ENCODE data around the gene TSSK3. TPM values are rescaled to one million over a fixed set of nuclear protein-coding genes. Genes with fewer than 3 reads are reported as not detected.

The TSSK3 gene
- total and polyA plus RNA-seq, 4 experiments from 2014 or later = 0.73 to 4.3 (median 3.5) TPM; not detected in 1

DNA sequence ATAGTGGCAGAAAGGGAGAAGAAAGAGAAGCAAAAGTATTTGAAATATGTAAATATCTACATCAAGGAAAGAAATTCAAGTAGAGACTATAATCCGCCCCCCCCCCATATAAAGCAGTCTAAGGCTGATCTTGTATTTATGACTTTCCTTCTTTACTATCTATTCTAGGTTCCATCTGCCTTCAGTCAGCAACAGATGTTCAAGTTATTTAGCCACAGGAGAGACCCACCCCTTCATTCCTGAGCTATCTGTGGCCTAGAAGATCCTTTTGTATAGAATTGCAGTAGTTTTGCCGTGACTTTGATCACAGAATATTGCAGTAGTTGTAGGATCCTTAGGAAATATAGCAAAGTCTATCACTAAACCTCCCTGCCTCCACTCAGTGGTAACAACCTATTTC is 42.6 kb downstream of the TSSK3 start:
- DNase-seq = no peak
- H3K27ac Mint-ChIP-seq = no peak overlapping the region
- no peak overlapping the region for H3K4me3 ChIP-seq (ENCODE audit: low read length in 2 of 2)
- peaks cover 0 to 1% (median 0%) of the 10 kb centered on the region in 4 donors for H3K4me1 Mint-ChIP-seq
- no peaks in the 10 kb centered on the region for H3K36me3 ChIP-seq (ENCODE audit: insufficient read depth, low read length)
- CTCF ChIA-PET (ENCODE audit: partially characterized antibody) = interaction anchor here (0.6 to 1.6 kb wide), 3 partner anchors 9 to 461 kb away, joined by 3 to 6 read pairs (median 4); no protein-coding TSS in a partner anchor
- H3K9me3 Mint-ChIP-seq = no peaks in the 10 kb centered on the region
- no peaks in the 10 kb centered on the region for H3K9me3 ChIP-seq (ENCODE audit: control insufficient read depth in 1 of 2, low read length in 2 of 2)
- intact Hi-C loops (cut with micrococcal nuclease) = no loop called here
- no peaks in the 10 kb centered on the region for H3K36me3 Mint-ChIP-seq
- no peaks in the 10 kb centered on the region for H3K4me1 ChIP-seq (ENCODE audit: insufficient read depth, low read length)
- H3K27ac ChIP-seq (ENCODE audit: low read depth, low read length) = no peak overlapping the region
- POLR2A ChIA-PET (ENCODE audit: partially characterized antibody) = no interaction called here
- H3K27me3 ChIP-seq (ENCODE audit: insufficient read depth, low read length) = no peaks in the 10 kb centered on the region
- no peak overlapping the region for H3K4me3 Mint-ChIP-seq
- H3K27me3 Mint-ChIP-seq = peaks cover 0 to 2% of the 10 kb centered on the region in 2 donors

GRCh38 chr1:32405672-32406467 is 43.5 kb downstream of the TSSK3 start:
- intact Hi-C loops (cut with micrococcal nuclease) = no loop called here
- no peaks in the 10 kb centered on the region for H3K36me3 Mint-ChIP-seq
- CTCF ChIA-PET (ENCODE audit: partially characterized antibody) = interaction anchor here (1.1 to 1.6 kb wide), 2 partner anchors 8 to 190 kb away, joined by 4 to 6 read pairs; no protein-coding TSS in a partner anchor
- Histone ChIP-seq H3K9me3 (ENCODE audit: control insufficient read depth in 1 of 2, low read length in 2 of 2) (no peaks in the 10 kb centered on the region), H3K27me3 (ENCODE audit: insufficient read depth, low read length) (no peaks in the 10 kb centered on the region), H3K4me1 (ENCODE audit: insufficient read depth, low read length) (no peaks in the 10 kb centered on the region), H3K36me3 (ENCODE audit: insufficient read depth, low read length) (no peaks in the 10 kb centered on the region), H3K4me3 (ENCODE audit: low read length in 2 of 2) (no peak overlapping the region), H3K27ac (ENCODE audit: low read depth, low read length) (no peak overlapping the region)
- no peaks in the 10 kb centered on the region for H3K9me3 Mint-ChIP-seq
- no peak overlapping the region for H3K4me3 Mint-ChIP-seq
- H3K27me3 Mint-ChIP-seq = no peaks in the 10 kb centered on the region
- POLR2A ChIA-PET (ENCODE audit: partially characterized antibody) = no interaction called here
- no peaks in the 10 kb centered on the region for H3K4me1 Mint-ChIP-seq
- no peak for DNase-seq
- no peak overlapping the region for H3K27ac Mint-ChIP-seq

DNA sequence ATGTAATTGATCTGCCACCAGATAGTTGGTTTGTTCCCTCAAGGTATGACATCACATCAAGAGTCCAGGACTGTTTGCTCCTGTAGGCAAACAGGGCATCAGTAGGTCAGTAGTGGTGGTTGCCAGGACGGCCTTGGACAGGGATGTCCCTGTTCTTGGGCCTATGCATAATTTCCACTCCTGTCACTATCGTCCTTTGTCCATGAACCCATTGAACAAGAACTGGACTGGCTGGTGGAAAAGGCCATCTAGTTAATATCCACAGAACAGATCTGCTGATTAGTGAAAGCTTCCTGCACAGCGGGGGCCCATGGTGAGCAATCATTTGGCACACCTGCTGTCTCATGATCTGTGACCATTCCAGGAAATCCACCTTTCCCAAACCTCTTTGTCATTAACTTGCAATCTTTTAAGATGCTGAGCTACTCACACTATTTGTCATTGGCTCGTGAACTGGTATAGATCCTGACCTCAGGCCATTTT is 44.3 kb downstream of the TSSK3 start:
- Histone ChIP-seq H3K4me3 (ENCODE audit: low read length in 2 of 2) (no peak overlapping the region), H3K36me3 (ENCODE audit: insufficient read depth, low read length) (no peaks in the 10 kb centered on the region), H3K9me3 (ENCODE audit: control insufficient read depth in 1 of 2, low read length in 2 of 2) (no peaks in the 10 kb centered on the region), H3K27ac (ENCODE audit: low read depth, low read length) (no peak overlapping the region), H3K27me3 (ENCODE audit: insufficient read depth, low read length) (no peaks in the 10 kb centered on the region), H3K4me1 (ENCODE audit: insufficient read depth, low read length) (no peaks in the 10 kb centered on the region)
- Mint-ChIP-seq H3K4me1 (no peaks in the 10 kb centered on the region), H3K36me3 (no peaks in the 10 kb centered on the region), H3K9me3 (no peaks in the 10 kb centered on the region), H3K4me3 (no peak overlapping the region), H3K27ac (no peak overlapping the region), H3K27me3 (peaks cover 1 to 2% of the 10 kb centered on the region in 2 donors)
- POLR2A ChIA-PET (ENCODE audit: partially characterized antibody) = no interaction called here
- intact Hi-C loops (cut with micrococcal nuclease) = no loop called here
- CTCF ChIA-PET (ENCODE audit: partially characterized antibody) = no interaction called here
- DNase-seq = no peak

DNA sequence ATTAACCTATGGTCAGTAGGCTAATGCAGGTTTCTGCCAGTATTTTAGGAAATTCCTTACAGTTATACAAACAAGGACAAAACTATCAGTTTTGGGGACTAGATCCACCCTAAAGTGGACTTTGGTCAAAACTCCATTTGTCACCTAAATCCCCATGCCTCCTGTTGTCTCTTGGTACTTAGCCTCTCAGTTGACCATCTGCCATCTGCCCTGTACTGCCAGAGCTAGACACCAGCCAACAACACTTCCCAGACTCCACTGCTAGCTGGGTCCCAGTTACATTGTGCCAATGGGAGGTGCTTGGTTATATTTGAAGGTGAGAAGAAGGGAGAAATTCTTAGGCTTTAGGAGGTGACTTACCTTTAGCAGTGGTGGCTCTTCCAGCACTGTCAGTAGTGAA is 48.9 kb downstream of the TSSK3 start:
- no peaks in the 10 kb centered on the region for H3K9me3 ChIP-seq (ENCODE audit: control insufficient read depth in 1 of 2, low read length in 2 of 2)
- H3K36me3 Mint-ChIP-seq = no peaks in the 10 kb centered on the region
- no peaks in the 10 kb centered on the region for H3K4me1 ChIP-seq (ENCODE audit: insufficient read depth, low read length)
- H3K27me3 ChIP-seq (ENCODE audit: insufficient read depth, low read length) = no peaks in the 10 kb centered on the region
- no peaks in the 10 kb centered on the region for H3K36me3 ChIP-seq (ENCODE audit: insufficient read depth, low read length)
- peaks cover 5 to 9% of the 10 kb centered on the region in 2 donors for H3K27me3 Mint-ChIP-seq
- H3K27ac Mint-ChIP-seq = no peak overlapping the region
- H3K27ac ChIP-seq (ENCODE audit: low read depth, low read length) = no peak overlapping the region
- intact Hi-C loops (cut with micrococcal nuclease) = loop anchor here (5.0 kb wide), 2 partner anchors 749 to 849 kb away; no protein-coding TSS in a partner anchor
- H3K4me1 Mint-ChIP-seq = peaks cover 2 to 3% (median 3%) of the 10 kb centered on the region in 4 donors
- no peak overlapping the region for H3K4me3 Mint-ChIP-seq
- no peaks in the 10 kb centered on the region for H3K9me3 Mint-ChIP-seq
- no peak overlapping the region for H3K4me3 ChIP-seq (ENCODE audit: low read length in 2 of 2)
- POLR2A ChIA-PET (ENCODE audit: partially characterized antibody) = interaction anchor here (0.9 kb wide), 1 partner anchor 17 kb away, joined by 3 read pairs; the partner anchor contains the start of gene BSDC1
- no peak for DNase-seq
- CTCF ChIA-PET (ENCODE audit: partially characterized antibody) = interaction anchor here (0.9 to 4.3 kb wide), 6 partner anchors 9 to 186 kb away, joined by 3 to 40 read pairs (median 3); partner anchors contain the start of gene BSDC1

GRCh38 chr1:32413507-32414185 is 51.3 kb downstream of the TSSK3 start:
- Histone ChIP-seq H3K27me3 (ENCODE audit: insufficient read depth, low read length) (no peaks in the 10 kb centered on the region), H3K4me1 (ENCODE audit: insufficient read depth, low read length) (no peaks in the 10 kb centered on the region), H3K36me3 (ENCODE audit: insufficient read depth, low read length) (no peaks in the 10 kb centered on the region), H3K27ac (ENCODE audit: low read depth, low read length) (no peak overlapping the region), H3K4me3 (ENCODE audit: low read length in 2 of 2) (no peak overlapping the region), H3K9me3 (ENCODE audit: control insufficient read depth in 1 of 2, low read length in 2 of 2) (no peaks in the 10 kb centered on the region)
- CTCF ChIA-PET (ENCODE audit: partially characterized antibody) = interaction anchor here (0.6 to 4.3 kb wide), 9 partner anchors 9 to 198 kb away, joined by 3 to 40 read pairs (median 5); partner anchors contain the start of gene BSDC1
- H3K27me3 Mint-ChIP-seq = peaks cover 8 to 9% of the 10 kb centered on the region in 2 donors
- POLR2A ChIA-PET (ENCODE audit: partially characterized antibody) = no interaction called here
- no peak overlapping the region for H3K4me3 Mint-ChIP-seq
- H3K27ac Mint-ChIP-seq = peak overlapping the region in 2 of 7 donors; percentile 40 to 54
- peaks cover 2 to 3% (median 3%) of the 10 kb centered on the region in 4 donors for H3K4me1 Mint-ChIP-seq
- H3K9me3 Mint-ChIP-seq = peaks cover 0 to 2% (median 0%) of the 10 kb centered on the region in 8 donors
- no peaks in the 10 kb centered on the region for H3K36me3 Mint-ChIP-seq
- peak; percentile 70 to 81 (median 73) for DNase-seq
- intact Hi-C loops (cut with micrococcal nuclease) = loop anchor here (1.0 to 5.0 kb wide), 5 partner anchors 12 to 851 kb away; no protein-coding TSS in a partner anchor

Other genes starting within 250 kb of the TSSK3 start
- gene TXLNA, start 182.9 kb upstream of the TSSK3 start, total RNA-seq = 10 to 100 TPM; 42.6 to 43.4 TPM
- 10 to 100 TPM; 21.8 to 32.4 TPM for gene TXLNA, start 182.9 kb upstream of the TSSK3 start, polyA plus RNA-seq
- gene CCDC28B, start 161.9 kb upstream of the TSSK3 start, total RNA-seq = 1 to 10 TPM; 4.2 to 5.1 TPM
- 1 to 10 TPM; 8.5 to 8.6 TPM for gene CCDC28B, start 161.9 kb upstream of the TSSK3 start, polyA plus RNA-seq
- 1 to 10 TPM; 2.7 TPM for gene IQCC, start 156.9 kb upstream of the TSSK3 start, total RNA-seq
- gene IQCC, start 156.9 kb upstream of the TSSK3 start, polyA plus RNA-seq = 1 to 10 TPM in 1 of 2 donors, not detected in 1; 2.3 TPM
- gene DCDC2B, start 153.4 kb upstream of the TSSK3 start, total RNA-seq = not detected
- not detected for gene DCDC2B, start 153.4 kb upstream of the TSSK3 start, polyA plus RNA-seq
- 10 to 100 TPM; 27.1 to 30.7 TPM for gene TMEM234, start 140.2 kb upstream of the TSSK3 start, total RNA-seq
- gene TMEM234, start 140.2 kb upstream of the TSSK3 start, polyA plus RNA-seq = 1 to 10 TPM; 5.1 to 6.1 TPM
- gene EIF3I, start 140.1 kb upstream of the TSSK3 start, total RNA-seq = 10 to 100 TPM; 78.3 to 85.3 TPM
- 100 to 1,000 TPM; 165 to 248 TPM for gene EIF3I, start 140.1 kb upstream of the TSSK3 start, polyA plus RNA-seq
- gene FAM167B, start 115.3 kb upstream of the TSSK3 start, total RNA-seq = 1 to 10 TPM in 1 of 2 experiments, under 1 TPM in 1; 0.50 to 1.2 TPM
- not detected for gene FAM167B, start 115.3 kb upstream of the TSSK3 start, polyA plus RNA-seq
- gene LCK, start 111.3 kb upstream of the TSSK3 start, total RNA-seq = 100 to 1,000 TPM; 431 to 436 TPM
- 1,000 to 10,000 TPM in 1 of 2 donors, 100 to 1,000 TPM in 1; 779 to 1,233 TPM for gene LCK, start 111.3 kb upstream of the TSSK3 start, polyA plus RNA-seq
- gene HDAC1, start 70.5 kb upstream of the TSSK3 start, total RNA-seq = 100 to 1,000 TPM; 174 to 190 TPM
- 100 to 1,000 TPM; 169 to 185 TPM for gene HDAC1, start 70.5 kb upstream of the TSSK3 start, polyA plus RNA-seq
- 10 to 100 TPM; 46.5 to 47.3 TPM for gene MARCKSL1, start 26.3 kb upstream of the TSSK3 start, total RNA-seq
- gene MARCKSL1, start 26.3 kb upstream of the TSSK3 start, polyA plus RNA-seq = 10 to 100 TPM; 74.5 to 75.9 TPM
- 10 to 100 TPM; 32.2 to 34.6 TPM for gene FAM229A, start 54 bp upstream of the TSSK3 start, total RNA-seq
- gene FAM229A, start 54 bp upstream of the TSSK3 start, polyA plus RNA-seq = under 1 TPM in 1 of 2 donors, not detected in 1; 0.39 TPM
- 100 to 1,000 TPM; 106 to 112 TPM for gene BSDC1, start 31.9 kb downstream of the TSSK3 start, total RNA-seq
- gene BSDC1, start 31.9 kb downstream of the TSSK3 start, polyA plus RNA-seq = 10 to 100 TPM; 29.7 to 46.3 TPM
- not detected for gene ZBTB8B, start 102.5 kb downstream of the TSSK3 start, total RNA-seq
- not detected for gene ZBTB8B, start 102.5 kb downstream of the TSSK3 start, polyA plus RNA-seq
- not detected for gene ZBTB8A, start 176.9 kb downstream of the TSSK3 start, total RNA-seq
- gene ZBTB8A, start 176.9 kb downstream of the TSSK3 start, polyA plus RNA-seq = not detected

Measured in CD4-positive, alpha-beta memory T cell (primary cell).